ENCODE results near the gene THEMIS.

- TF ChIP-seq CTCF (IDR thresholded peaks at IDR 0.05) (no peak), POLR2A (IDR thresholded peaks at IDR 0.05) (no peak), POLR2AphosphoS5 (IDR thresholded peaks at IDR 0.05) (no peak)
These were observed 84.2 kb downstream of the THEMIS start for GRCh38 chr6:127816643-127817042.
